ENCODE results near the gene PTRH1.

PTRH1 gene

DNA sequence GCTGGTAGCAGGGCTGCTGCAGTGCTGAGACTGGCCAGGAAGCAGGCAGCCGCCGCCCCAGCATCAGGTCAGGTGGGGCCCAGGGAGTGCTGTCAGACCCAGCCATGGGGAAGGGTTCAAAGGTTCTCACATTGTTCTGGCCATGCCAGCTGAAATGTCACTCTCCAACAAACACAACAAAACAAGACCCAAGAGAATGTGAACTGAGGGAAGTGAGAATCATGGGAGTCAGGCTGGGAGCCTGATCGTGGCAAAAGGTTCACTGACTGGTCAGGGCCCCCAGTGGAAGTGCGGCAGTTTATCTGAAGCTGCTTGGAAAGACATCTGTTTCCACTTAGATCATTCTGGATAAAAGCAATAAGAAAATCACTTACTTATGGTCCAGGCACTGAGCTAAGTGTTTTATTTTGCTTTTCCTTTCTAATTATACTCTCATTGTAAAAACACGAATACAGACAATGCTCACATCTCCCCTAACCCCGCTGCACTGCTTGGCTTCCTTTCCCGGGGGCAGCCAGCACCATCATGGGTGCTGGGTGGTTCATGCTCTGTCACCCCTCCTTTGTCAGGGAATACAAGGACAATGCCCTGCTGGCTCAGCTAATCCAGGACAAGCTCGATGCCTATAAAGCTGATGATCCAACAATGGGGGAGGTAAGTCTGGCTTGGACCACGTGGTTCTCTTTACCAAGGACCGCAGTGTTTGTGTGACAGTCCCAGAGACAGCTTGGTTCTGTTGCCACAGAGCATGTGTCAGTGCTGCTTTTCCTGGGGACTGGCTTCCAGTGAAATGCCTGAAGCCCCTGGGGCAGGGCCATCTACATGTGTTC, 50.6 kb downstream of the PTRH1 start:
- Histone ChIP-seq H3K9me3 (ENCODE audit: control insufficient read depth in 2 of 2, low read length in 2 of 2) (no peaks in the 10 kb centered on the region), H3K4me3 (ENCODE audit: low read length in 2 of 2) (no peak overlapping the region), H3K9ac (ENCODE audit: low read depth in 1 of 2, low read length in 2 of 2) (no peak overlapping the region), H3K36me3 (ENCODE audit: control insufficient read depth in 2 of 2, insufficient read depth in 2 of 2, low read length in 2 of 2) (peaks cover 0 to 6% of the 10 kb centered on the region in 2 donors), H3K4me1 (ENCODE audit: control insufficient read depth in 2 of 2, insufficient read depth in 2 of 2, low read length in 2 of 2) (peaks cover 0 to 11% of the 10 kb centered on the region in 2 donors), H3K27me3 (ENCODE audit: control insufficient read depth in 2 of 2, insufficient read depth in 2 of 2, low read length in 2 of 2) (no peaks in the 10 kb centered on the region), H3K27ac (ENCODE audit: low read depth in 2 of 2, low read length in 2 of 2) (peak overlapping the region in 1 of 2 donors; percentile 17)

DNA sequence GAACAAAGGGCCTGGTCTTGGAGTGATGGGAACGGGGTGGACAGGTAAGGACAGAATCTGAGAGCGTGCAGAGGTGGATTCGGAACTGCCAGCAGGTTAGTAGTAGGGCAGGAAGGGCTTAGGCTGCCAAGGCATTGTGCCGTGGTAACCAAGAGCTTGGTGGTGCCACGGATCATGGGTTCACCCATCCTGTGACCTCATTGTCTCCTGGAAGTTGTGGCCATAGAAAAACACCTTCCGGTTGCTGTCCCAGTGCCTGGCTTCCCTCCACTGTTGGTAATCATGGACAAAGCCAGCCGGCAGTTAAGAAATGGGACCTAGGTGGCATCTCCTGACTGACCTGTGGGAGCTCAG, 51.2 kb downstream of the PTRH1 start:
- H3K36me3 ChIP-seq (ENCODE audit: control insufficient read depth in 2 of 2, insufficient read depth in 2 of 2, low read length in 2 of 2) = peaks cover 0 to 6% of the 10 kb centered on the region in 2 donors
- H3K4me3 ChIP-seq (ENCODE audit: low read length in 2 of 2) = no peak overlapping the region
- H3K4me1 ChIP-seq (ENCODE audit: control insufficient read depth in 2 of 2, insufficient read depth in 2 of 2, low read length in 2 of 2) = peaks cover 0 to 11% of the 10 kb centered on the region in 2 donors
- no peak overlapping the region for H3K9ac ChIP-seq (ENCODE audit: low read depth in 1 of 2, low read length in 2 of 2)
- no peaks in the 10 kb centered on the region for H3K27me3 ChIP-seq (ENCODE audit: control insufficient read depth in 2 of 2, insufficient read depth in 2 of 2, low read length in 2 of 2)
- H3K9me3 ChIP-seq (ENCODE audit: control insufficient read depth in 2 of 2, low read length in 2 of 2) = no peaks in the 10 kb centered on the region
- H3K27ac ChIP-seq (ENCODE audit: low read depth in 2 of 2, low read length in 2 of 2) = peak overlapping the region in 1 of 2 donors; percentile 17

All from mucosa of rectum (tissue), 2 donors.